ENCODE data around the gene GJB3. TPM values are rescaled to one million over a fixed set of nuclear protein-coding genes. Genes with fewer than 3 reads are reported as not detected.

Gene GJB3
- total and polyA plus RNA-seq, 2 of the 13 experiments (the other 11 are each of a cell fraction or from before 2014, with no cell fraction given) = not detected

DNA sequence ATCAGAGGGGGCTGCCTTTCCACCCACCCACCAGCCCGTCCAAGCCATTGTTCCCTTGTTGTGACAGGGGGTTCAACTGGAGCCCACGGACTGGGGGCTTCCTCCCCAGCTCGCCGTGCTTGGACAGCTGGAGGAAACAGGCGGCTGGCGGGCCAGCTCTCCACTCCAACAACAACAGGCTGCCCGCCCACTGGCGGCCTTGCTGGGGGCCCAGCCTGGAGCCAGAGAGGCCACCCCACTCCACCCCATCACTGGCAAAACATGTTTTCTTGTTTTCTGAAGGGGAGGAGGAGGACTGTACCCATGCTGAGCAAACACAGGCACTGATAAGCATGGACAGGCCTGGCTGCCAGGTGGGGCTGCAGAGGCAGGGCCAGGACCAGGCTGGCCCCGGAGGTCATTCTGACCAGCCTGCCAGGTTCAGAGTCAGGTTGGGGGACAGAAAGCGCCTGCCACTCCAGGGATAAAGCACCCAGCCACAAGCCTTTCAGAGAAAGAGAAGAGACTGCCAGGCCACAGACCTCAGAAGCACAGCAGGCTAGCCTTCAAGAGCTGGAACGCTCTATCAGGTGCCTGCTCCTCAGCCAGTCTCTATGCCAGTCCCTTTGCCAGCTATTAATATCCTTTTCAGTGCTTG lies 44.6 kb downstream of the GJB3 start (continued):
- TF ChIP-seq, protein P1, sequence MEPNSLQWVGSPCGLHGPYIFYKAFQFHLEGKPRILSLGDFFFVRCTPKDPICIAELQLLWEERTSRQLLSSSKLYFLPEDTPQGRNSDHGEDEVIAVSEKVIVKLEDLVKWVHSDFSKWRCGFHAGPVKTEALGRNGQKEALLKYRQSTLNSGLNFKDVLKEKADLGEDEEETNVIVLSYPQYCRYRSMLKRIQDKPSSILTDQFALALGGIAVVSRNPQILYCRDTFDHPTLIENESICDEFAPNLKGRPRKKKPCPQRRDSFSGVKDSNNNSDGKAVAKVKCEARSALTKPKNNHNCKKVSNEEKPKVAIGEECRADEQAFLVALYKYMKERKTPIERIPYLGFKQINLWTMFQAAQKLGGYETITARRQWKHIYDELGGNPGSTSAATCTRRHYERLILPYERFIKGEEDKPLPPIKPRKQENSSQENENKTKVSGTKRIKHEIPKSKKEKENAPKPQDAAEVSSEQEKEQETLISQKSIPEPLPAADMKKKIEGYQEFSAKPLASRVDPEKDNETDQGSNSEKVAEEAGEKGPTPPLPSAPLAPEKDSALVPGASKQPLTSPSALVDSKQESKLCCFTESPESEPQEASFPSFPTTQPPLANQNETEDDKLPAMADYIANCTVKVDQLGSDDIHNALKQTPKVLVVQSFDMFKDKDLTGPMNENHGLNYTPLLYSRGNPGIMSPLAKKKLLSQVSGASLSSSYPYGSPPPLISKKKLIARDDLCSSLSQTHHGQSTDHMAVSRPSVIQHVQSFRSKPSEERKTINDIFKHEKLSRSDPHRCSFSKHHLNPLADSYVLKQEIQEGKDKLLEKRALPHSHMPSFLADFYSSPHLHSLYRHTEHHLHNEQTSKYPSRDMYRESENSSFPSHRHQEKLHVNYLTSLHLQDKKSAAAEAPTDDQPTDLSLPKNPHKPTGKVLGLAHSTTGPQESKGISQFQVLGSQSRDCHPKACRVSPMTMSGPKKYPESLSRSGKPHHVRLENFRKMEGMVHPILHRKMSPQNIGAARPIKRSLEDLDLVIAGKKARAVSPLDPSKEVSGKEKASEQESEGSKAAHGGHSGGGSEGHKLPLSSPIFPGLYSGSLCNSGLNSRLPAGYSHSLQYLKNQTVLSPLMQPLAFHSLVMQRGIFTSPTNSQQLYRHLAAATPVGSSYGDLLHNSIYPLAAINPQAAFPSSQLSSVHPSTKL (CRISPR knock-in tag; IDR thresholded peaks at IDR 0.05) = peak; percentile 44; the same call in 1 of the 2 replicates
- TF ChIP-seq TCF7L2 (IDR thresholded peaks at IDR 0.05; ENCODE audit: low read depth, low read length) = no peak
- no peak for TF ChIP-seq KLF12 (CRISPR knock-in tag; IDR thresholded peaks at IDR 0.05; ENCODE audit: borderline replicate concordance)
- 0 out of 2 replicates have a peak, but pooled peaks have one; percentile 49 for TF ChIP-seq ZNF563 (CRISPR knock-in tag; IDR thresholded peaks at IDR 0.05)
- TF ChIP-seq, protein P2, sequence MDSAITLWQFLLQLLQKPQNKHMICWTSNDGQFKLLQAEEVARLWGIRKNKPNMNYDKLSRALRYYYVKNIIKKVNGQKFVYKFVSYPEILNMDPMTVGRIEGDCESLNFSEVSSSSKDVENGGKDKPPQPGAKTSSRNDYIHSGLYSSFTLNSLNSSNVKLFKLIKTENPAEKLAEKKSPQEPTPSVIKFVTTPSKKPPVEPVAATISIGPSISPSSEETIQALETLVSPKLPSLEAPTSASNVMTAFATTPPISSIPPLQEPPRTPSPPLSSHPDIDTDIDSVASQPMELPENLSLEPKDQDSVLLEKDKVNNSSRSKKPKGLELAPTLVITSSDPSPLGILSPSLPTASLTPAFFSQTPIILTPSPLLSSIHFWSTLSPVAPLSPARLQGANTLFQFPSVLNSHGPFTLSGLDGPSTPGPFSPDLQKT (CRISPR knock-in tag; IDR thresholded peaks at IDR 0.05; ENCODE audit: borderline replicate concordance) = no peak
- TF ChIP-seq, protein P3, sequence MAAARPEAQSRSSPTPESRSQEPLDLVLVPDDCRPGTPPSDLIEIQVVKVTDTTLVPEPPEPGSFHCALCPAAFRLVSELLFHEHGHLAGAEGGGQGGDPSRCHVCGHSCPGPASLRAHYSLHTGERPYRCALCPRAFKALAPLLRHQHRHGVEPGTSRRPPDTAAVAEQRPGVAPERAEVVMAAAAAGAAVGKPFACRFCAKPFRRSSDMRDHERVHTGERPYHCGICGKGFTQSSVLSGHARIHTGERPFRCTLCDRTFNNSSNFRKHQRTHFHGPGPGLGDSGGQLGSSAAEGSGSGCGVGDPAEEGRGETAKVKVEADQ (CRISPR knock-in tag; IDR thresholded peaks at IDR 0.05; ENCODE audit: borderline replicate concordance) = no peak
- no peak for TF ChIP-seq ZFP1 (CRISPR knock-in tag; IDR thresholded peaks at IDR 0.05)
- TF ChIP-seq, protein P4, sequence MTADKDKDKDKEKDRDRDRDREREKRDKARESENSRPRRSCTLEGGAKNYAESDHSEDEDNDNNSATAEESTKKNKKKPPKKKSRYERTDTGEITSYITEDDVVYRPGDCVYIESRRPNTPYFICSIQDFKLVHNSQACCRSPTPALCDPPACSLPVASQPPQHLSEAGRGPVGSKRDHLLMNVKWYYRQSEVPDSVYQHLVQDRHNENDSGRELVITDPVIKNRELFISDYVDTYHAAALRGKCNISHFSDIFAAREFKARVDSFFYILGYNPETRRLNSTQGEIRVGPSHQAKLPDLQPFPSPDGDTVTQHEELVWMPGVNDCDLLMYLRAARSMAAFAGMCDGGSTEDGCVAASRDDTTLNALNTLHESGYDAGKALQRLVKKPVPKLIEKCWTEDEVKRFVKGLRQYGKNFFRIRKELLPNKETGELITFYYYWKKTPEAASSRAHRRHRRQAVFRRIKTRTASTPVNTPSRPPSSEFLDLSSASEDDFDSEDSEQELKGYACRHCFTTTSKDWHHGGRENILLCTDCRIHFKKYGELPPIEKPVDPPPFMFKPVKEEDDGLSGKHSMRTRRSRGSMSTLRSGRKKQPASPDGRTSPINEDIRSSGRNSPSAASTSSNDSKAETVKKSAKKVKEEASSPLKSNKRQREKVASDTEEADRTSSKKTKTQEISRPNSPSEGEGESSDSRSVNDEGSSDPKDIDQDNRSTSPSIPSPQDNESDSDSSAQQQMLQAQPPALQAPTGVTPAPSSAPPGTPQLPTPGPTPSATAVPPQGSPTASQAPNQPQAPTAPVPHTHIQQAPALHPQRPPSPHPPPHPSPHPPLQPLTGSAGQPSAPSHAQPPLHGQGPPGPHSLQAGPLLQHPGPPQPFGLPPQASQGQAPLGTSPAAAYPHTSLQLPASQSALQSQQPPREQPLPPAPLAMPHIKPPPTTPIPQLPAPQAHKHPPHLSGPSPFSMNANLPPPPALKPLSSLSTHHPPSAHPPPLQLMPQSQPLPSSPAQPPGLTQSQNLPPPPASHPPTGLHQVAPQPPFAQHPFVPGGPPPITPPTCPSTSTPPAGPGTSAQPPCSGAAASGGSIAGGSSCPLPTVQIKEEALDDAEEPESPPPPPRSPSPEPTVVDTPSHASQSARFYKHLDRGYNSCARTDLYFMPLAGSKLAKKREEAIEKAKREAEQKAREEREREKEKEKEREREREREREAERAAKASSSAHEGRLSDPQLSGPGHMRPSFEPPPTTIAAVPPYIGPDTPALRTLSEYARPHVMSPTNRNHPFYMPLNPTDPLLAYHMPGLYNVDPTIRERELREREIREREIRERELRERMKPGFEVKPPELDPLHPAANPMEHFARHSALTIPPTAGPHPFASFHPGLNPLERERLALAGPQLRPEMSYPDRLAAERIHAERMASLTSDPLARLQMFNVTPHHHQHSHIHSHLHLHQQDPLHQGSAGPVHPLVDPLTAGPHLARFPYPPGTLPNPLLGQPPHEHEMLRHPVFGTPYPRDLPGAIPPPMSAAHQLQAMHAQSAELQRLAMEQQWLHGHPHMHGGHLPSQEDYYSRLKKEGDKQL (CRISPR knock-in tag; IDR thresholded peaks at IDR 0.05; ENCODE audit: low read depth) = peak; percentile 71; the same call in 1 of the 2 replicates
- peak; percentile 18; the same call in 1 of the 2 replicates for TF ChIP-seq GATAD1 (CRISPR knock-in tag; IDR thresholded peaks at IDR 0.05)
- TF ChIP-seq EP300 (IDR thresholded peaks at IDR 0.05; ENCODE audit: low read depth in 2 of 2, low read length in 2 of 2) = peak in 1 of 2 experiments; percentile 50; a peak in 2 of 4 replicates
- TF ChIP-seq EP300 (CRISPR knock-in tag; IDR thresholded peaks at IDR 0.05; ENCODE audit: borderline replicate concordance) = no peak; the same call in 1 of the 2 replicates
- TF ChIP-seq, protein P5, sequence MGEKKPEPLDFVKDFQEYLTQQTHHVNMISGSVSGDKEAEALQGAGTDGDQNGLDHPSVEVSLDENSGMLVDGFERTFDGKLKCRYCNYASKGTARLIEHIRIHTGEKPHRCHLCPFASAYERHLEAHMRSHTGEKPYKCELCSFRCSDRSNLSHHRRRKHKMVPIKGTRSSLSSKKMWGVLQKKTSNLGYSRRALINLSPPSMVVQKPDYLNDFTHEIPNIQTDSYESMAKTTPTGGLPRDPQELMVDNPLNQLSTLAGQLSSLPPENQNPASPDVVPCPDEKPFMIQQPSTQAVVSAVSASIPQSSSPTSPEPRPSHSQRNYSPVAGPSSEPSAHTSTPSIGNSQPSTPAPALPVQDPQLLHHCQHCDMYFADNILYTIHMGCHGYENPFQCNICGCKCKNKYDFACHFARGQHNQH (CRISPR knock-in tag; IDR thresholded peaks at IDR 0.05) = peak; percentile 33
- TF ChIP-seq CC2D1A (CRISPR knock-in tag; IDR thresholded peaks at IDR 0.05) = no peak
- no peak for TF ChIP-seq NFKB2 (CRISPR knock-in tag; IDR thresholded peaks at IDR 0.05; ENCODE audit: borderline replicate concordance)
- TF ChIP-seq NONO (IDR thresholded peaks at IDR 0.05) = no peak
- peak; percentile 68; the same call in 1 of the 2 replicates for TF ChIP-seq NONO (CRISPR knock-in tag; conservative IDR thresholded peaks at IDR 0.05)
- TF ChIP-seq ZSCAN12 (CRISPR knock-in tag; IDR thresholded peaks at IDR 0.05) = no peak
